Astrocyte of the cerebellum (primary cell): Measurements from ENCODE around the gene WDR54.
"Not testable (repeated sequence)": the region's sequence is repeated elsewhere in the genome, so short reads cannot be mapped to it uniquely, and the experiment has no call there.

Experiments
- DNase-seq: peaks from one replicate; pipeline ENCODE4 v3.0.0-alpha.2; 2011; ENCODE audit warnings: low read depth
- H3K4me3 ChIP-seq: 2 replicates; pipeline ENCODE4 v1.5.1; 2011; ENCODE audit warnings: mild to moderate bottlenecking, low read depth, low read length, moderate library complexity
- in situ Hi-C: cut with HindIII; loops from 2 replicates; pipeline ENCODE4 v1.10.0; 2017; ENCODE audit warnings: low sequenced_read_pairs
- TF ChIP-seq, protein P1 (sequence below): IDR thresholded peaks from 2 replicates; pipeline ENCODE4 v1.5.1; 2012; ENCODE audit warnings: low read length, low read depth, moderate library complexity, mild to moderate bottlenecking; ENCODE audit errors: missing control alignments

The WDR54 gene

DNA sequence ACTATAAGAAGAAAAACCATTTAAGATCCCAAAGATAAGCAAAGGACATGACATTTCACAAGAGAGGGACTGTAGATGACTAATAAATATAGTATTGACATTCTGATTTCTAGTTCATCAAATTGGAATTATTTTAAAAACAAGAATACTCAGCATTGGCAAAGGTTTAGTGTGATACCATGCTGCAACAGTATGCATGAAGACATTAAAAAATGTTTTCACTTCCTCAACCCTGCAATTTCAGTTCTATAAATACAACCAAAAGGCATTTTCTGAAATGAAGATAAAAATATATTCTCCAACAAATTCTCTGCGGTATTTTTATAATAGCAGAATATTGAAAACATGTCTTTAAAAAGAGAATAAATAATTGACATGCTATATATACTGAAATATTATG is 2.2 kb upstream of the WDR54 start:
- in situ Hi-C loops = no loop called here
- TF ChIP-seq, protein P1, sequence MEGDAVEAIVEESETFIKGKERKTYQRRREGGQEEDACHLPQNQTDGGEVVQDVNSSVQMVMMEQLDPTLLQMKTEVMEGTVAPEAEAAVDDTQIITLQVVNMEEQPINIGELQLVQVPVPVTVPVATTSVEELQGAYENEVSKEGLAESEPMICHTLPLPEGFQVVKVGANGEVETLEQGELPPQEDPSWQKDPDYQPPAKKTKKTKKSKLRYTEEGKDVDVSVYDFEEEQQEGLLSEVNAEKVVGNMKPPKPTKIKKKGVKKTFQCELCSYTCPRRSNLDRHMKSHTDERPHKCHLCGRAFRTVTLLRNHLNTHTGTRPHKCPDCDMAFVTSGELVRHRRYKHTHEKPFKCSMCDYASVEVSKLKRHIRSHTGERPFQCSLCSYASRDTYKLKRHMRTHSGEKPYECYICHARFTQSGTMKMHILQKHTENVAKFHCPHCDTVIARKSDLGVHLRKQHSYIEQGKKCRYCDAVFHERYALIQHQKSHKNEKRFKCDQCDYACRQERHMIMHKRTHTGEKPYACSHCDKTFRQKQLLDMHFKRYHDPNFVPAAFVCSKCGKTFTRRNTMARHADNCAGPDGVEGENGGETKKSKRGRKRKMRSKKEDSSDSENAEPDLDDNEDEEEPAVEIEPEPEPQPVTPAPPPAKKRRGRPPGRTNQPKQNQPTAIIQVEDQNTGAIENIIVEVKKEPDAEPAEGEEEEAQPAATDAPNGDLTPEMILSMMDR = no peak
- DNase-seq = no peak
- no peak overlapping the region for H3K4me3 ChIP-seq

DNA sequence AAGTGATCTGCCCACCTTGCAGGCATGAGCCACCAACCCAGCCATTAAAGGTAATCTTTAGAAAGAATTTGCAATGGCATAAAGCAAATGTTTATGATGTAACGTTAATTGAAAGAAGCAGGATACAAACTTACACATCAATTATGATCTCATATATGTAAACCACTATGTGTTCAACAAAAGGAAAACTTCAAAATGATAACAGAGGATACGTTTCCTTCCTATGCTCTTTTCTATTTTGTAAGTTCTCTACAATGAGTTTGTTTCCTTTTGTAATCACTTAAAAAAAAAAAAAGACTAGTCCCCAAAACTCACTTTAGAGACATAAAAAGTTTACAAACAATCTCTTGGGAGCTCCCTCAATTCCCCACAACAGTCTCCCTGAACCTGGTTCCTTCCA is 1.5 kb upstream of the WDR54 start:
- in situ Hi-C loops = no loop called here

DNA sequence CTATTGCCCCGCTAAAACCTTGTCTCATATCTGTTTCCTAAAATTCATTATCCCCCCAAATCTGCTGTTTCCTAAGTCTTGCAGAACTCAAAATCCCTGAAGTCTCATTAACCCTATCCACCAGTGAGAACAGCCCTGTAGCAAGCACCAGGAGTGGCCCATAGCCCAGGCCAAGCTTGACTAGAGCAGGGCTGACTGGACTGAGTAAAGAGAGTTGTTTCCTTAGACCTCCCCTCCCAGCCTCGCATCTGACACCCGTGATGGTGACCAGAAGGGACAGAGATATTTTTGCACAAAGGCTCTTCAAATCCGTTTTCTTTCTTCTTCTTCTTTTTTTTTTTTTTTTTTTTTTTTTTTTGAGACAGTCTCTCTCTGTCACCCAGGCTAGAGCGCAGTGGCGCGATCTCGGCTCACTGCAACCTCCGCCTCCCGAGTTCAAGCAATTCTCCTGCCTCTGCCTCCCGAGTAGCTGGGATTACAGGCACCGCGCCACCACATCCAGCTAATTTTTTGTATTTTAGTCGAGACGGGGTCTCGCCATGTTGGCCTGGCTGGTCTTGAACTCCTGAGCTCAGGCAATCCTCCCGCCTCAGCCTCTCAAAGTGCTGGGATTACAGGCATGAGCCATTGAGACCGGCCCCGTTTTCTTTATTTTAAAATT is 957 bp upstream of the WDR54 start:
- H3K4me3 ChIP-seq = peak overlapping the region; percentile 86
- DNase-seq, in situ Hi-C loops: not testable (repeated sequence)

More for the DNA sequence above, 1.5 kb upstream of the WDR54 start:
- DNase-seq = no peak
- TF ChIP-seq, protein P1 = no peak
- no peak overlapping the region for H3K4me3 ChIP-seq

DNA sequence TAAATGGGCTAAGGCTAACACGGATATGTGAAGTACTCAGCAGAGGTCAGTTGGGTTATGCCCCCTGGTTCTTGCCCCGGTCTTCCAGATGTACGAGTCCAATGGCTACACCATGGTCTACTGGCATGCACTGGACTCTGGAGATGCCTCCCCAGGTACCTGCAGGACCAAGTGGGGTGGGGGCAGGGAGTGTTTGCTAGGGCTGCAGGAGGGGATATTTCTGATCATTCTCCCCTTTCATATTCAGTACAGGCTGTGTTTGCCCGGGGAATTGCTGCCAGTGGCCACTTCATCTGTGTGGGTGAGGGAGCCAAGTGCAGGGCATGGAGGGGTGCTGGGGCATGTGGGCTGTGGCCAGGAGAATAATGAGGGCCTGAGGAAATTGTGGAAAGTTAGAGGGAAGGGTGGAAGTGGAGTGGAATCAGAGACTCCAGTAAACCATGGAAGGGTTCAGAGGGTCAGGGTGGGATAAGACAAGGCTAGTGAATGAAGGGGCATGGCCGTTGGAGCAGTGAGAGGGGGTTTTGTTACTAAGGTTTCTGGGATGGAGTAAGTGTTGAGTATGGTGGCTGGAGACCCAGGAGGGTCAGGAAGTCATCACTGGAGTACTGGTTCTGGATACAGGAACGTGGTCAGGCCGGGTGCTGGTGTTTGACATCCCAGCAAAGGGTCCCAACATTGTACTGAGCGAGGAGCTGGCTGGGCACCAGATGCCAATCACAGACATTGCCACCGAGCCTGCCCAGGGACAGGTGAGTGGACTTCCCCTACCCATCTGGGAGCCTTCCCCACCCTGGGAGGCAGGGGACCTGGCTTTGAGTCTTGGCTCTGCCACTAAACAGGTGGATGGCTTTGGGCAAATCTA is 1.9 kb downstream of the WDR54 start:
- no peak for DNase-seq
- in situ Hi-C loops = no loop called here
- TF ChIP-seq, protein P1 = no peak
- no peak overlapping the region for H3K4me3 ChIP-seq

DNA sequence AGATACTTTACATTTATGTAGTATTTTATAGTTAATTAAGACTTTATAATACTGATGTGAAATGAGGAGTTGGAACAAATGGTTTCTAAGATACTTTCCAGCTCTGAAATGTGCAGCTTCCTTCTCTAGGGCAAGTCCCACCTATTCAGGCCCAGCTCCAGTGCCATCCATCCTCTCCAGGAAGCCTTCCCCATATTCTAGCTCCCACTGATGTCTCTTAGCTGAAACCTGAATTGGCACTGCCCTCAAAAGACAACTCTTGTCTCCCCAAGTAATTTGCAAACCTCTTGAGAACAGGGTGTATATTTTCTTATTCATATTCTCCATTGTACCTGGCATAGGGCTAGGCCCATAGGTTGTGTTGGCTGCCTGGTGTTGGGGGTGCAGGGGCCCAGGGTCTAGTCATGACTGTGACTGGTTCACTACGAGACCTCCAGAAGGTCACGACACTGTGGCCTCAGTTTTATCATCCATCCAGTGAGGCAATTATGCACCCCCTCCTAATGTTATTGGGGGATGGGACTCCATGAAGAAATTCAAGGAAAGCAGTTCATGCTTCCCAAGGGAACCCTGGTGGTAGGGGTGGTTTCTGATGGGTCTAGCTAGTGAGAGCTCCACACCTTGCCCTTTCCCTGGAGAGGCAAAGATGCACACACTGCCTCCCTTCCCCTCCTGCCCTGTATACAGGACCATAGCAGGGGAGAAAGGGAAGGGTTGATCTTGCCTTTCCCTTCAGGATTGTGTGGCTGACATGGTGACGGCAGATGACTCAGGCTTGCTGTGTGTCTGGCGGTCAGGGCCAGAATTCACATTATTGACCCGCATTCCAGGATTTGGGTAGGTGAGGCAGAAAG is 2.8 kb downstream of the WDR54 start:
- in situ Hi-C loops = no loop called here
- no peak for DNase-seq
- H3K4me3 ChIP-seq = no peak overlapping the region
- TF ChIP-seq, protein P1 = no peak

DNA sequence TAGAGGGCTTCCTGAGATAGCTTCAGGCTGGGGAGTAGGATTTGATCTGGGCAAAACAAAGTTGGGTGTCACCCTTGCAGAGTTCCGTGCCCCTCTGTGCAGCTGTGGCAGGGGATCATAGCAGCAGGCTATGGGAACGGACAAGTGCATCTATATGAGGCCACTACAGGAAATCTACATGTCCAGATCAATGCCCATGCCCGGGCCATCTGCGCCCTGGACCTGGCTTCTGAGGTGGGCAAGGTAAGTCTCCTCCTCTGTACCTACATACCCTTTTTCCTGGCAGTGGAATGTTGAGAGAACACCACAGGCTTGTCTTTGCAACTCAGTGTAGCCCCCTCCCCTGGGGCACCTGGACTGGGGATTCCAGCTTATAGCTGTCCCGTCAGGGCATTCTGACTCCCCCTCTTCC is 3.5 kb downstream of the WDR54 start:
- TF ChIP-seq, protein P1 = no peak
- H3K4me3 ChIP-seq = no peak overlapping the region
- in situ Hi-C loops = no loop called here
- no peak for DNase-seq
